Gastroesophageal sphincter (tissue), 3 donors: ENCODE results near the gene SHOC2.

ENCODE experiments used
- CTCF ChIP-seq, 4 experiments: fragments of 200-600 bp in 2 of 4; fragments of 450-650 bp in 2 of 4; sonication (generic) in 1 of 4; IDR thresholded peaks; one replicate each; pipeline ENCODE4 v1.5.1; 2017 to 2019; ENCODE audit warnings: antibody characterized with exemption in 4 of 4, mild to moderate bottlenecking in 2 of 4, moderate library complexity in 2 of 4
- EP300 ChIP-seq: sonication (generic); formaldehyde crosslinking; IDR thresholded peaks from one replicate; pipeline ENCODE4 v1.6.1; 2017; ENCODE audit warnings: antibody characterized with exemption, mild to moderate bottlenecking
- POLR2A ChIP-seq, 2 donors: fragments of 450-650 bp; IDR thresholded peaks; one replicate each; pipeline ENCODE4 v1.6.1; 2017; ENCODE audit warnings: antibody characterized with exemption in 2 of 2, mild to moderate bottlenecking in 2 of 2, moderate library complexity in 1 of 2
- POLR2AphosphoS5 ChIP-seq: sonication (generic); formaldehyde crosslinking; IDR thresholded peaks from one replicate; pipeline ENCODE4 v1.6.1; 2017; ENCODE audit warnings: antibody characterized with exemption

GRCh38 chr10:110963162-110963561 is 43.8 kb downstream of the SHOC2 start:
- no peak for TF ChIP-seq POLR2A (IDR thresholded peaks at IDR 0.05)
- no peak for TF ChIP-seq POLR2AphosphoS5
- no peak for TF ChIP-seq EP300
- no peak for TF ChIP-seq CTCF (IDR thresholded peaks at IDR 0.05)
